GM18502 (cell line): ENCODE measurements around the gene AXIN2.
"Not testable (repeated sequence)": the region's sequence is repeated elsewhere in the genome, so short reads cannot be mapped to it uniquely, and the experiment has no call there.

ENCODE experiments used
- ATAC-seq: cut with Tn5 transposase; IDR thresholded peaks from one replicate; pipeline ENCODE4 v1.9.1; 2021; ENCODE audit warnings: mild to moderate bottlenecking; ENCODE audit not compliant: unreplicated experiment, poor library complexity

The AXIN2 gene

DNA sequence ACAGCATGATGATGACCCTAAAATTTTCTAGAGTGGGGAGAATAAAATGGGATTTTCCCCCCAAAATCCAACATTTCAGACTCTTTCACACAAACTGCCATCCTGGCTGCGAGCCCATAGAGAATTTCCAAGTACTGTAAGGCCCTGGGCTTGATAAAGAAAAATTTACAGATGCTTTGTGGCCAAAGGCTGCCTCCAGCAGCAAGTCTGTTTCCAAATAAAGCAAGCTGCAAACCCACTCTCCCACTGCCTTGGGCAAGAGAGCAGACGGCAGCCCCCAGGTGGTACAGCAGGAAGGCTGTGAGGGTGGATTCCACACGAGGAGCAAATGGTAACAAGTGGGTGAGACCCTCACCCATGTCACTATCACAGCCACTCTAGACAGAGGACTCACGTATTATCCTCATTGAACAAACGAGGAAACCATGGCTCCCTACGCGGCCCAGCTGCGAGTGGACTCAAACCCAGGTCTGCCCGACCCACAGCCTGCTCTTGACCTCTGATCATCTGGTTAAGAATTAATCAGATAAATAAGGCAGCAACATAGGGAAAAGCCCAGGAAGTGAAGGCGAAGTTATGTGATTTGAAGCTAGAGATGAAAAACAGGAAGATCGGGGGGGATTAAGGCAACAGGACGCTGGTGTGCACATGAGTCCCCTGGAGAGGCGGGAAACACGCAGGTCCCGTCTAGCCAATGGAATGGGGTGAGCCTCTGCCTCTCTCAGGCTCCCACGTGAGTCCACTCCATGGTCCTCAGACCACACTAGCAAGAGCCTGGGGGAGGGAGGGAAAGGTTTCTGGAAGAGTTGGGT is 37.4 kb downstream of the AXIN2 start:
- no peak for ATAC-seq

DNA sequence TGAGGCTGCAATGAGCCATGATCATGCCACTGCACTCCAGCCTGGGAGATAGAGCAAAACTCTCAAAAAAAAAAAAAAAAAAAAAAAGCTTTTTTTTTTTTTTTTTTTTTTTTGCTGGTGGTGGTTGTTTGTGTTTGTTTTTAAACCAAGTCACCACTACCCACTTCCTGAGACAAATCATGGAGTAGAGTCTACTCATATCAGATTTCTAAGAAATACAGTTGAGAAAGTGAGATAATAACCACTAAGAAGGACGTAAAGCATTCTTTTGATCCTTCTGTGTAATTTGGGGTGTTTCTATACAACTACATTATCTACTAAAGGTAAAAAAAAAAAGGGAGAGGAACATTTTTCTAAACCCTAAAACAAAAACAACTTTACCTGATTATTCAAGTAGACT is 38.0 kb downstream of the AXIN2 start:
- no peak for ATAC-seq

DNA sequence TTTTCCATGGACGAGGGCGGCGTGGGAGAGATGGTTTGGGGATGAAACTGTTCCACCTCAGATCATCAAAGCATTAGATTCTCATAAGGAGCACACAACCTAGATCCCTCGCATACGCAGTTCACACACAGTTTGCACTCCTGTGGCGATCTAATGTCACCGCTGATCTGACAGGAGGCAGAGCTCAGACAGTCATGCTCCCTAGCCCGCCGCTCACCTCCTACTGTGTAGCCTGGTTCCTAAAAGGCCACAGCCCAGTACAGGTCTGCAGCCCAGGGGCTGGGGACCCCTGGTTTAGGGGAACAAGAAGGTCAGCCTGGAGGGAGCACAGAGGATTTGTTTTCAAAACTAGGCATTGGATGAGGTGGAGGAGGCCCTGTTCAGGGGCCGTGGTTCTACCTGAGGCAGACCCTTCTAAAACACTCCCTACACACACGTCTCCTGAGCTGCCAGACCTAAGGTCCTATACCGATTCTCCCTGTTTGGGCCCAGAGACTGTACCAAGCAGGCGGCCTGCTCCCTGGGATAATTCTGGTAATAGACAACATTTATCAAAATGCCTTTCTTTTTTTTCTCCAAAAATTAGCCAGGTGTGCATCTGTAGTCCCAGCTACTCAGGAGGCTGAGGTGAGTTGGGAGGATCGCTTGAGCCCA is 38.6 kb downstream of the AXIN2 start:
- no peak for ATAC-seq

DNA sequence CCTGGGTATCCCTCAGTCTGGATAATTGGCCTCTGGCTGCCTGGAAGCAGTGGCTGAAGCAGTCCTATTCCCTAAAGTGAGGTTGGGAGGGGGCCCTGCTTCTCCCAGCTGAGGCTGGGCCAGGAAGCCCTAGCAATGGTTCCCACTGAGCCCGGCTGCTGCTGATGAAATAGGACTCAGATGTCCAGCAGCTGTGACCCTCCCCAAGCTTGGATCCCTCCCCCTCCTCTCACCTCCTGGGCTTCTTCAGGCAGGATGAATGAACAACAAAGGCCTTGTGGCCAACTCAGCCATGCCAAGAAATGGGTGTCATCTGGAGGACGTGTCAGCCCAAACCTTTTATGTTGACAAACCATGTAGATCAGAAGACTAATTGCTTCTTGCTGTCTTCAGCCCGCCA is 42.0 kb downstream of the AXIN2 start:
- ATAC-seq = no peak

DNA sequence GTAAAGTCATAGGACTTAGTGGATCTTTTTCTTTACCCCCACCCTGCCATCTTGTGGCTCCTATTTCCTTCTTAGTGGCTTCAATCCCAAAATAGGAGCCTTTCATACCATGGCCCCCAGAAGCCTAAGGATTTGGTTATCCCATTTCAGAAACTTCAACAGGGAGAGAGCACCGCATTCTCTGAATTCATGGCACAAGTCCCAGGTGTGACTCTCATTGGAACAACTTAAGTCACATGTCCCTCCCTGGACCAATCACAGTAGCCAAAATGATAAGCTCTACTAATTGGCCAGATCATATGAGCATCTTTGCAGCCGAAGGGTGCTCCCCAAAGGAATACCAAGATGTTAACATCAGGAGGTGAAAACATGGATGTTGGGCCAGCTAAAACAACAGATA is 43.2 kb downstream of the AXIN2 start:
- ATAC-seq = no peak

DNA sequence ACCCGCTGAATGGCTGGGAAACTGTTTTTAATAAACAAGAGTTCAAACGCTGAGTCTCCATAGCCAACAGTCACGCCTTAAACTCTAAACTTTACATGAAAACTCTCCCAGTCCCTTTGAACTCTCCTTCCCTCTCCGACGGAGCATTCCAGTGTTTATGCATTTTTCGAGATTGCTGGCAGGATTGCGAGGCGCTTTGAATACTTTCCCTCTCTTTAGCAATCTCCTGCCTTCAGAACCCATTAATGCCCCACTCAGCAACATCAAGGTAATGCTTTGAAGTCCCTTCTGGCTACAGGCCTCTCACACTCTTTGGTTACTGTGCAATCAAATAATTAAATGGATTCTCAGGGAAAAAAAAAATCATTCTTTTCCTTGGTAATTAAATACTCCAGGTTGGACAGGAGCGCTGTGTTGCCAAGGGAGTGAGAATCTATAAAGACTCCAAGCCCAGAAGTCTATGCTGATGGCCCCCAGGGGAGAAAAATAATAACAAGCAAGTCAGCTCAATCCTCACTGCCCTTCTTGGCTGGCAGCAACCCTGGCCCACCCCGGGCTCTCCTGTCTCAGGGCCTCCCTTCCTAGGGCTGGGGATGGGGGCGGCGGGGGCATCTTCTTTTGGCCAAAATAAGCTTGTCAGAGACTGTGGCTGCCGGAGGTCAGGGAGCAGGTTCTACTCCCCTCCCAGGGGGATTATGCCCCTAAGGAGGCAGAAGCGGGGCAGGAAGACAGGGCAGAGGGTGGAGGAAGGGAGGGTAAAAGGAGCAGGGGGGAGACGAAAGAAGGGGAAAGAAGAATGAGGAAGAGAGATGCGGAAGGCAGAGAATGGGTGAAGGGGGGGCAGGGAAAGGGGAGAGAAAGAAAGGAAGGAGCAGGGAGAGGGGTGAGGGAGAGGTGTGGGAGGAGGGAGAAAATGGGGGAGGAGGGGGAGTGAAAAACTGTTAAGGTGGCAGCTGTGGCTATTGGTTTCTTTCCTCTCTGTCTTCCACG is 45.2 kb downstream of the AXIN2 start:
- ATAC-seq = no peak

DNA sequence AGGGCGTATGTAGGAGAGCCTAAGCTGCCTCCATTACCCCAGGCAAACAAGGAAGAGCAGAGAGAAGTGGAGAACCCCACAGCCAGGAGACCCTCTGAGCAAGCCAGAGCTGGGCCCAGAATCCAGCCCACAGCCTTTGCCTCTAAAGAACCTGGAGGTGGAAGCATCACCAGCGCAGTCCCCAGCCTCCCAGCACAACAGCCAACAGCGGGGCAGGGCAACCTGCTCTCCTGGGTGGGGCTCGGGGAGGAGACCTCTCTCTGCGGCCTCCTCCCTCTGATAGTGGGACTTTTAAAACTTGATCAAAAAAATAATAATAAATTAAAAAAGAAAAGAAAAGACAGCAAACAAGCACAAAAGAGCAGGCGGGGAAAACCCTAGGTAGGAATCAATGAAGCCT is 45.9 kb downstream of the AXIN2 start:
- no peak for ATAC-seq

DNA sequence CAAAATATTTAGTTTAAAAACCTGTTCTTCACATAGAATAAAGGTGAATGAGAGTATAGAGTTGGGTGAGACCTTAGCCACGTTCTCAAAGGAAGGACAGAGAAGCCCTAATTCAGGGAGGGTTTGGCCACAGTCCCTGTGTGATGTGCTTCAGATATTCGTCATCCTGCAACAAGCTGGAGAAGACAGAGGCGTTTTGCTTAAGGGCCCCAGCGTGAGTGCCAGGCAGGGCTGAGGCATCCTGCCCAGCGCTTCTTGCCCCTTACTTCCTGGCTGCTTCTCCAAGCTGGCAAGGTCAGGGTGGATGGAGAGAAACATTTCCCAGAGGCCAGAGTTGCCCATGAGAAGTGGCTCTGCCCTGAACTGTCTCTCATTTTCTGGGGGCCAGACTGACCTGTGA is 46.9 kb downstream of the AXIN2 start:
- no peak for ATAC-seq

DNA sequence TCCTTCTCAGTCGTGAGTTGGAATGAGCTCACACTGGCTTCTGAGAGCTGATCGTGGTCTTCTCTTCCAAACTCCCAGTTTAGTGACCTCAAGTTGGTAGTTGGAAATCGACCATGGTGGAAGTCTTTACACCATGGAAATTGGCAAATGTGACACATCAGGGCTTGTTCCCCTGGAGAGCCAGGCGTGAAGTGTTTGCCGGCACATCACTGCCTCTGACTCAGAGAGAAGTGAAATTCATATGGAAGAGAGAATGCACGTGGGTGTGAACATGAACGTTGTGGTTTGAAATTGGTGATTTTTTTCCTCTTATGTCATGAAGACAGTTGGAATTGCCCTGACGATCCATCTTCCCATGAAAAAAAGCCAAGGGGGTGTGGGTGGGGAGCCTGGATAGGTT is 47.4 kb downstream of the AXIN2 start:
- ATAC-seq = no peak

DNA sequence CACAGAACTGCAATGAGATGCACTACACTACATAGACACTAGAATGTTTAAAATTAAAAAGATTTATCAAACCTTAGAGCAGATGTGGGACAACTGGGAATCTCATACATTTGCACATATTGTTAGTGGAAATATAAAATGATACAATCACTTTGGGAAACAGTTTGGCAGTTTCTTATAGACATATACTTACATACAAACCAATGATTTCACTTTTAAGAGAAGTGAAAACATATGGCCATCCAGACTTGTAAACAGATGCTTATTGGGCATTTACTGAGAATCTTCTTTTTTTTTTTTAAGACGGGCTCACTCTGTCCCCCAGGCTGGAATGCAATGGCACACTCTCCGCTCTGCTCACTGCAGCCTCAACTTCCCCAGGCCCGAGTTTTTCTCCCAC is 50.1 kb downstream of the AXIN2 start:
- ATAC-seq = no peak

DNA sequence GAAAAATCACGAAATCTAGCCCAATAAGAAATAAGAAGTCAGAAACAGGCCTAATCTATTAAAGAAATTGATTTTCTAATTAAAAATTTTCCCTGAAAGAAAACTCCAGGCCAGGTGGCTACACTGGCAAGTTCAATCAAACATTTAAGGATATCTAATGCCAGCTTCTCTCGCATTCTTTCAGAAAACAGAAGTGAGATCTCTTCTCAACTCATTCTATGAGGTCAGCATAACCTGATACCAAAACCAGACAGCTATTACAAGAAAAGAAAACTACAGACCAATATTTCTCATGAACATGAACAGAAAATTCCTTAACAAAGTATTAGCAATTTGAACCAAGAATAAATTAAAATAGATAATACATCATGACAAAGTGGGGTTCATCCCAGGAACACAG is 52.4 kb downstream of the AXIN2 start:
- ATAC-seq = no peak

DNA sequence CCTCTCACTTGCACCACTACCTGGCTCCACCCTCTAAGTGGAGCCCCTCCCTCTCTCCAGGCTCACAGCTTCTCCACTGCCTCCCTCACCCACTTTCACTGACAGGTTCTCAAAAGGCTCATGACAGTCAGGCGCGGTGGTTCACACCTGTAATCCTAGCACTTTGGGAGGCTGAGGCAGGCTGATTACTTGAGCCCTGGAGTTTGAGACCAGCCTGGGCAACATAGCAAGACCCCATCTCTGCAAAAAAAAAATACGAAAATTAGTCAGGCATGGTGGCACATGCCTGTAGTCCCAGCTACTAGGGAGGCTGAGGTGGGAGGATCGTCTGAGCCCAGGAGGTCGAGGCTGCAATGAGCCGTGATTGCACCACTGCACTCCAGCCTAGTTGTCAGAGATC is 56.8 kb downstream of the AXIN2 start:
- not testable (repeated sequence) for ATAC-seq

DNA sequence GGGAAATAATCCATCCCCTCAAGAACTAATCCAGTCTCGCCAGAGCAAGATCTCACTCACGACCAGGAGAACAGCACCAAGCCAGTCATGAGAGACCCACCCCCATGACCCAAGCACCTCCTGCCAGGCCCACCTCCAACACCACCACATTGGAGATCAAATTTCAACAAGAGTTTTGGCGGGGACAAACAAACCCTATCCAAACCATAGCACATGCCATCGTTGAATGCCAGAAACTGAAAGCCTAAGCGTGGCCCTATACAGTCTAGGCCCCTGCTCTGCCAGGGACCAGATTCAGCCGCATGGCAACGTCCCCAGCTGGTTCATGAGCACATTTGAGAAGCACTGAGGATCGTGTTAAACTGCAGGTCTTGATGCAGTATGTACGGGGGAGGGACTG is 57.3 kb downstream of the AXIN2 start:
- no peak for ATAC-seq

DNA sequence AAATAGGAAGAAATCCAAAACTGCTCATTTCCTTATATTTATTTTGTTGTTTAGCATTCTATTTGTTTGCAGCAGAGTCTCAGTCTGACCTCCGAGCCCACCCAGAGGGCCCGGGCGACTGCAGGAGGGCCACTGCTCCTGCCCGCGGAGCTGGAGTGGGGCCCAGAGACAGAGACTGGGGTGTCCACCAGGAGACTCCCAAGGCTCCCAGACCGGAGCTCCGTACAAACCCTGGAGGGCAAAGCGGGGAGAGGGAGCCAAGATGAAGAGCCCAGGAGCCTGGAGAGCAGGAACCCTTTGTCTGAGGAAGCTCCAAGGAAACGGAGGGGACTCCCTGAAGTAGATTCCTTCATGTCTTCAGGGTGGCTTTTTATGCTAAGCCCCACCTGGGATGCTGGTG is 57.9 kb downstream of the AXIN2 start:
- ATAC-seq = no peak

DNA sequence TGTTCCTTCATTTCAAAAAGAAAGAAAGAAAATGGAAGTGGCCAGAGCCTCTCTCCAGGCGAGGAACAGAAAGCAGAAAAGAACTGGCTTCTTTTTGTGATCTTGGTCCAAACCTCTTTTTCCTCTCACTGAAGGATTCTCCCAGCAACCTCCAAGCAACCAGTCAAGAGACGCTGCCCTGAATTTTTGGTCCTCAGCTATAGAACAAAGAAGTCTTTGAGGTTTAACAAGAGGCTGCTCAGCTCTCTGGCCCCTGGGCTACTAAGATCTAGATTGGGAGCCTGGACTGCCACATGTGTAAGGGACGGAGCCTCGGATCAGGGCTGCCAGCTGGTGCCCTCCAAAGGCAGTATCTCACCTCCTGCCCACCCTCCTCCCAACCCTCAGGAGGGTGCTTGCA is 62.6 kb downstream of the AXIN2 start:
- ATAC-seq = no peak

DNA sequence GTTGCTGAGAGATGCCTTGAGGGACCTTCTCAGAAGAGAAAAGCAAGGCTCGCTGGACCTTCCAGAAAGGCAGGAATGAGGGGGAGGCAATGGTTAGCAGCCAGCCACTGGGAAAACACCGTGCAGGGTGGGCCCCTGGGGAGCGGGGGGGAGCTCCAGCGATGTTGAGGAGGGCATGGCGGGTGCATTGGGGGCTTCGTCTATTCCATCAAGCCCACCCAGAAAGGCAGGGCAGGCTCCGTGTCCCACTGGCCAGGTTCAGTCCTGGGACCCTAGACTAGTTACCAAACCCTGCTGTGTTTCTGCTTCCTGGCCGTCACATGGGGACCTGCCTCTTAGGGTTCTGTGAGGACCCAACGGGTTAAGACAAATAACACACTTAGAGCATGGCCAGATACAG is 64.6 kb downstream of the AXIN2 start:
- ATAC-seq = no peak

DNA sequence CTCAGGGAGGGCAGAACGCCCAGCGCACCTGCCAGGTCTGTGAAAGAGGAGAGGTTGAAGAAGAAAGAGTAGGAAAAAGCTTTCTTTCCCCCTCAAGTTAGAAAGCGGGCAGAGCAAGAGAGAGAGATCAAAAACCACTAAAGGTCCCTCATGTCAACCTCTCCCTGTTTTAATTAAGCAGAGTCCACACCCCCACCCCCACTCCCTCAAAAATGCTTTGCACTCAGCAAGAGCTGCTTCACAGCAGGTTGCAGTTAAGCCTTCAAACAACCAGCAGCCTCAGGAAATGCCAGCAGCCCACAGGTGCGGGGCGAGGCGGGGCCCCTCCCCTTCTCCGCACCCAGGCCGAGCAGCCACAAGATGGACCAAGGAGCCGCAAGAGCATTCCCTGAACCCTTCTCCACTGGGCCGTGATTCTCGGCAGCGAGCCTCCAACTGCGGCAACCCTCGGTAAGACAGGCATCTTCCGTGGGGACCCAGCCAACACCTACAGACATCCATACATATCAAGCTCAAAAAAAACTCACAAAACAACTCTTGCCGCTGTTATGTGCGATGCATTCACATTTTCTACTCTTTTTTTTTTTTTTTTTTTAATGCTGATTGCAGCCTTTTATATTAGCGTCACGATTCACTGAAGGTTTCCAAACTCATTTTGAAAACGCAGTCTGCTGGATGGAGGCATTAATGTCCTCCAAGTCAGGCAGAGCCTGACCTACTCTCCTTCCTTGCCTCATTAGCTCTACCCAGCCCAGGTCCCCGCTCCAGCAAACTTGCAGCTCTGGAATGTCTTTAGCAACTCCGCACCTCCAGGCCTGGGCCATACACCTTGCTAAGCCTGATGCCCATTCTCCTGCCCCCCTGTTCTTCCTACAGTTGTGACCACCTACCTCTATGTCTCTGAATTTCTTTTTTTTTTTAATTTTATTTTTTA is 66.1 kb downstream of the AXIN2 start:
- no peak for ATAC-seq

DNA sequence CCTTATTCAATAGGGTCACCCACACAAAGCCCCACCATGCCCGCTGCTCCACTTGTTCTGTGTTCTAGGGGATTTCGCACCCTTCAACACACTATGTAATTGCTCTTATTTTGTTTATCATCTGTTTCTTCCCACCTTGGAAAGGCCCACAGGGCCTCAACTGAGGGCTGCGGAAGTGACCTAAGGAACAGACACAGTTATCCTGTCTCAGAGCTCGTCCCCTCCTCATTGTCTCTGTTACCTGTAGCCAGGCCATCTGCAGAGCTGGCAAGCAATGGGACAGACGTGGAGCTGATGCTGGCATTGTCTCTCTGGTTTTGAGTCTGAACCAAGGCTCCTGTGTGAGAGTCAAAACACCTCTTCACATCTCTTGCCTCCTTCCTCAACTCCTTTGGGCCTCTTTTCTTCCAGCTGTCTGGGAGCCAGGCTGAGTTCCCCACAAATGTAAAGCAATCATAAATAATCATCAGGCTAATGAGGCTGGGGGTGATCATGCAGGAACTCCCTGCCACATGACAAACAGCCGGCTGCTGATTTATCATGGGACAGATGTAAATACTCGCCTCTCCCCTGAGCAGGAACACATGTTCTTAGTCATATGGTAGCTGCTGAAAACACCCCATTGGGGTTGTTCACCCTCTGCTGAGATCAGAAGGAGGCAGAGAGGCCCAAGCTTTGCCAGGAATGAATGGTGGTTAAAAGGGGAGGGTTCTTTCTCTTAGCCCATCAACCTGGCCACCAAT is 71.9 kb downstream of the AXIN2 start:
- no peak for ATAC-seq

DNA sequence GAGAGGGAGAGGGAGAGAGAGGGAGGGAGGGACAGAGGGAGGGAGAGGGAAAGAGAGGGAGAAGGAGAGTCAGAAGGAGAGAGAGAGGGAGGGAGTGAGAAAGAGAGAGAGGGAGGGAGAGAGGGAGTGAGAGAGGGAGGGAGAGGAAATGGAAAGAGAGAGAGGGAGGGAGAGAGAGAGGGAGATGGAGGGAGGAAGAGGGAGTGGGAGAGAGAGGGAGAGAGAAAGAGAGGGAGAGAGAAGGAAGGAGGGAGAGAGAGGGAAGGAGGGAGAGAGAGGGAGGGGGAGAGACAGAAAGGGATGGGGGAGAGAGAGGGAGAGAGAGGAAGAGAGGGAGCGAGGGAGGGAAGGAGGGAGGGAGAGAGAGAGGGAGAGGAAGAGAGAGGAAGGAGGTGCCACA is 72.8 kb downstream of the AXIN2 start:
- no peak for ATAC-seq
